SK-N-SH treated with all-trans-retinoic acid at 6 μM for 48 hours (cell line): ENCODE results near the gene MTREX.

Experiments used
- BACH2 ChIP-seq: fragments of 250-450 bp; sonication (Bioruptor Pico); IDR thresholded peaks from 2 replicates; pipeline ENCODE4 v1.9.0; 2021; ENCODE audit warnings: mild to moderate bottlenecking, borderline replicate concordance
- CREB5 ChIP-seq: fragments of 250-450 bp; sonication (Bioruptor Pico); IDR thresholded peaks from 2 replicates; pipeline ENCODE4 v1.5.1; 2020; ENCODE audit warnings: low read depth, mild to moderate bottlenecking, moderate library complexity
- ISL1 ChIP-seq: fragments of 250-450 bp; sonication (Bioruptor Pico); IDR thresholded peaks from 2 replicates; pipeline ENCODE4 v2.1.2; 2022; ENCODE audit warnings: mild to moderate bottlenecking, moderate library complexity
- RARB ChIP-seq: fragments of 250-450 bp; sonication (Bioruptor Pico); IDR thresholded peaks from 2 replicates; pipeline ENCODE4 v1.8.0; 2021; ENCODE audit warnings: mild to moderate bottlenecking, moderate library complexity
- SNAI2 ChIP-seq: fragments of 250-450 bp; sonication (Bioruptor Pico); IDR thresholded peaks from 2 replicates; pipeline ENCODE4 v1.5.0; 2020; ENCODE audit warnings: mild to moderate bottlenecking, moderate library complexity
- TCF4 ChIP-seq: fragments of 250-450 bp; sonication (Bioruptor Pico); IDR thresholded peaks from 2 replicates; pipeline ENCODE4 v1.8.0; 2021; ENCODE audit warnings: mild to moderate bottlenecking, moderate library complexity, borderline replicate concordance
- TOX ChIP-seq: fragments of 250-450 bp; sonication (Bioruptor Pico); IDR thresholded peaks from 2 replicates; pipeline ENCODE4 v1.8.0; 2021; ENCODE audit warnings: mild to moderate bottlenecking, moderate library complexity, borderline replicate concordance
- TSHZ2 ChIP-seq: fragments of 250-450 bp; sonication (Bioruptor Pico); IDR thresholded peaks from 2 replicates; pipeline ENCODE4 v1.5.0; 2020; ENCODE audit warnings: mild to moderate bottlenecking, moderate library complexity
- ZFP3 ChIP-seq: fragments of 250-450 bp; sonication (Bioruptor Pico); IDR thresholded peaks from 2 replicates; pipeline ENCODE4 v1.5.0; 2020; ENCODE audit warnings: mild to moderate bottlenecking, moderate library complexity
- ZFP30 ChIP-seq: fragments of 450-650 bp; formaldehyde crosslinking; IDR thresholded peaks from 2 replicates; pipeline ENCODE4 v1.5.0; 2022; ENCODE audit warnings: mild to moderate bottlenecking, moderate library complexity
- ZNF70 ChIP-seq: fragments of 450-650 bp; formaldehyde crosslinking; IDR thresholded peaks from 2 replicates; pipeline ENCODE4 v1.5.0; 2020; ENCODE audit warnings: mild to moderate bottlenecking, moderate library complexity
- ZNF8 ChIP-seq: fragments of 450-650 bp; formaldehyde crosslinking; IDR thresholded peaks from 2 replicates; pipeline ENCODE4 v1.5.0; 2020; ENCODE audit warnings: mild to moderate bottlenecking, moderate library complexity
- TF ChIP-seq, protein P1 (sequence below): fragments of 250-450 bp; sonication (Bioruptor Pico); IDR thresholded peaks from 2 replicates; pipeline ENCODE4 v1.8.0; 2021; ENCODE audit warnings: low read depth, mild to moderate bottlenecking, moderate library complexity, borderline replicate concordance

DNA sequence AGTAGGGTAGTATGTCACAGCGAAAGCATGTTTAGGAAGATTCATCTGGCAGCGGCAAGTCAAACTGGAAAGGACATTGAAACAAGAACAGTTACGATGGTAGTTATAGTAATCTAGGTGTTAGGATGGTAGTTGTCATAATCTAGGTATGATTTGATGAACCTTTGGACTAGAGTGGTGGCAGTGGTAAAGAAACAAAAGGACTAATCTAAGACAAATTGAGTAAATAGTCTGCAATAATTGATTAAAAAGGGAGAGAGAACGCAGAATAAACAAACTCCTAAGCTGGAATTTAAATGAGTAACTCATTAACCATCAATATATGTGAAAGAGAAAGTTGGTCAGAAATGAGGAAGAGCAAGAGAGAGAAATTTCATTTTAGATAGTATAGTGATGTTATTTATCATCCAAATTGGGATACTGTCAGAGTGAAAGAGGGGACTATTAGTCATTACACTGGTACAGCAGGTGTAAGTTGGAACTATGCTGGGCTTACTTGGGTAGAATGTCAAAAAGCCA lies 56.8 kb downstream of the MTREX start:
- no peak for TF ChIP-seq ZNF70 (CRISPR knock-in tag)
- TF ChIP-seq ZNF8 (CRISPR knock-in tag): no peak
- TF ChIP-seq ZFP30 (CRISPR knock-in tag): no peak
- no peak for TF ChIP-seq TCF4 (CRISPR knock-in tag)
- TF ChIP-seq ISL1 (CRISPR knock-in tag): no peak
- TF ChIP-seq, protein P1, sequence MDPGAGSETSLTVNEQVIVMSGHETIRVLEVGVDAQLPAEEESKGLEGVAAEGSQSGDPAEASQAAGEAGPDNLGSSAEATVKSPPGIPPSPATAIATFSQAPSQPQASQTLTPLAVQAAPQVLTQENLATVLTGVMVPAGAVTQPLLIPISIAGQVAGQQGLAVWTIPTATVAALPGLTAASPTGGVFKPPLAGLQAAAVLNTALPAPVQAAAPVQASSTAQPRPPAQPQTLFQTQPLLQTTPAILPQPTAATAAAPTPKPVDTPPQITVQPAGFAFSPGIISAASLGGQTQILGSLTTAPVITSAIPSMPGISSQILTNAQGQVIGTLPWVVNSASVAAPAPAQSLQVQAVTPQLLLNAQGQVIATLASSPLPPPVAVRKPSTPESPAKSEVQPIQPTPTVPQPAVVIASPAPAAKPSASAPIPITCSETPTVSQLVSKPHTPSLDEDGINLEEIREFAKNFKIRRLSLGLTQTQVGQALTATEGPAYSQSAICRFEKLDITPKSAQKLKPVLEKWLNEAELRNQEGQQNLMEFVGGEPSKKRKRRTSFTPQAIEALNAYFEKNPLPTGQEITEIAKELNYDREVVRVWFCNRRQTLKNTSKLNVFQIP (CRISPR knock-in tag): no peak
- no peak for TF ChIP-seq RARB
- TF ChIP-seq ZFP3 (CRISPR knock-in tag): no peak
- TF ChIP-seq CREB5: no peak
- no peak for TF ChIP-seq SNAI2 (CRISPR knock-in tag)
- TF ChIP-seq BACH2 (CRISPR knock-in tag): no peak
- no peak for TF ChIP-seq TOX
- no peak for TF ChIP-seq TSHZ2 (CRISPR knock-in tag)
